RWPE2 (cell line): ENCODE results near the gene SMIM27.

ENCODE experiments used
- ATAC-seq: fragments of 200-7000 bp; cut with Tn5 transposase; 3 replicates; pipeline ENCODE4 v1.9.1; 2021; ENCODE audit warnings: low read depth
- DNase-seq: peaks from one replicate; pipeline ENCODE4 v3.0.0-alpha.2; 2020; ENCODE audit warnings: low spot score
- H3K27ac ChIP-seq: fragments of 450-650 bp; 2 replicates; pipeline ENCODE4 v1.5.1; 2017; ENCODE audit warnings: mild to moderate bottlenecking; ENCODE audit not compliant: poor library complexity, severe bottlenecking
- H3K27me3 ChIP-seq: fragments of 250-450 bp; sonication (Bioruptor Pico); 2 replicates; pipeline ENCODE4 v1.5.1; 2021; ENCODE audit warnings: mild to moderate bottlenecking, moderate library complexity; ENCODE audit not compliant: insufficient read depth, poor library complexity, severe bottlenecking
- H3K36me3 ChIP-seq: fragments of 250-450 bp; sonication (Bioruptor Pico); 2 replicates; pipeline ENCODE4 v1.5.1; 2020; ENCODE audit warnings: low read depth, mild to moderate bottlenecking, moderate library complexity
- H3K4me1 ChIP-seq: fragments of 250-450 bp; sonication (Bioruptor Pico); 2 replicates; pipeline ENCODE4 v1.5.1; 2021; ENCODE audit warnings: mild to moderate bottlenecking, moderate library complexity; ENCODE audit not compliant: insufficient read depth, poor library complexity, severe bottlenecking
- H3K4me3 ChIP-seq: fragments of 250-450 bp; sonication (Bioruptor Pico); 2 replicates; pipeline ENCODE4 v1.5.1; 2021; ENCODE audit warnings: mild to moderate bottlenecking, moderate library complexity; ENCODE audit not compliant: severe bottlenecking
- H3K9me3 ChIP-seq: fragments of 250-450 bp; sonication (Bioruptor Pico); 2 replicates; pipeline ENCODE4 v1.5.1; 2021; ENCODE audit warnings: mild to moderate bottlenecking, moderate library complexity; ENCODE audit not compliant: severe bottlenecking
- CTCF ChIP-seq: fragments of 450-650 bp; IDR thresholded peaks from one replicate; pipeline ENCODE4 v1.5.1; 2017; ENCODE audit warnings: mild to moderate bottlenecking, moderate library complexity; ENCODE audit not compliant: poor library complexity, severe bottlenecking

The SMIM27 gene

GRCh38 chr9:32581512-32582143 is 29.5 kb downstream of the SMIM27 start:
- ATAC-seq (peak; percentile 70), DNase-seq (no peak)
- TF ChIP-seq CTCF = peak; percentile 83
- Histone ChIP-seq H3K4me3 (no peak overlapping the region), H3K9me3 (no peaks in the 10 kb centered on the region), H3K27ac (no peak overlapping the region), H3K36me3 (no peaks in the 10 kb centered on the region), H3K4me1 (no peaks in the 10 kb centered on the region), H3K27me3 (no peaks in the 10 kb centered on the region)

GRCh38 chr9:32584784-32585183 is 32.7 kb downstream of the SMIM27 start:
- H3K4me3 ChIP-seq = no peak overlapping the region
- no peaks in the 10 kb centered on the region for H3K36me3 ChIP-seq
- no peaks in the 10 kb centered on the region for H3K27me3 ChIP-seq
- ATAC-seq (no peak), DNase-seq (no peak)
- no peaks in the 10 kb centered on the region for H3K9me3 ChIP-seq
- no peak for TF ChIP-seq CTCF
- no peaks in the 10 kb centered on the region for H3K4me1 ChIP-seq
- H3K27ac ChIP-seq = no peak overlapping the region

GRCh38 chr9:32587901-32588300 is 35.8 kb downstream of the SMIM27 start:
- peaks cover 11% of the 10 kb centered on the region for H3K4me1 ChIP-seq

GRCh38 chr9:32589083-32589723 is 37.1 kb downstream of the SMIM27 start:
- H3K36me3 ChIP-seq = no peaks in the 10 kb centered on the region
- H3K4me1 ChIP-seq = peaks cover 11% of the 10 kb centered on the region
- TF ChIP-seq CTCF = peak; percentile 80
- H3K27me3 ChIP-seq = no peaks in the 10 kb centered on the region
- no peaks in the 10 kb centered on the region for H3K9me3 ChIP-seq
- ATAC-seq (peak; percentile 73; the same call in 2 of the 3 replicates), DNase-seq (no peak)
- no peak overlapping the region for H3K27ac ChIP-seq
- no peak overlapping the region for H3K4me3 ChIP-seq

More at GRCh38 chr9:32587901-32588300, 35.8 kb downstream of the SMIM27 start:
- H3K36me3 ChIP-seq = no peaks in the 10 kb centered on the region
- no peak for TF ChIP-seq CTCF
- ATAC-seq (no peak), DNase-seq (no peak)
- H3K4me3 ChIP-seq = no peak overlapping the region
- no peaks in the 10 kb centered on the region for H3K9me3 ChIP-seq
- H3K27me3 ChIP-seq = no peaks in the 10 kb centered on the region
- no peak overlapping the region for H3K27ac ChIP-seq

- H3K4me3 ChIP-seq = no peak overlapping the region
- H3K9me3 ChIP-seq = no peaks in the 10 kb centered on the region
- H3K27ac ChIP-seq = no peak overlapping the region
- TF ChIP-seq CTCF = no peak
- H3K4me1 ChIP-seq = peaks cover 11% of the 10 kb centered on the region
- no peaks in the 10 kb centered on the region for H3K27me3 ChIP-seq
- ATAC-seq (no peak), DNase-seq (no peak)
- no peaks in the 10 kb centered on the region for H3K36me3 ChIP-seq
Observed at GRCh38 chr9:32590476-32590875, 38.3 kb downstream of the SMIM27 start.
